ENCODE data around the gene GLRX5.

GLRX5 gene

GRCh38 chr14:95537298-95538089, 2.6 kb downstream of the GLRX5 start:
- H3K9ac ChIP-seq (ENCODE audit: low read depth, low read length): peak overlapping the region; percentile 90; the same call in 1 of the 2 replicates
- no peaks in the 10 kb centered on the region for H3K9me3 ChIP-seq (ENCODE audit: insufficient read depth, low read length, severe bottlenecking)
- no peak overlapping the region for H3K27ac ChIP-seq (ENCODE audit: low read length)
- H3K36me3 ChIP-seq (ENCODE audit: insufficient read depth, low read length): peaks cover 4% of the 10 kb centered on the region
- peak overlapping the region in 1 of 2 experiments; percentile 93; a peak in 1 of 4 replicates for H3K4me3 ChIP-seq (ENCODE audit: low read depth in 1 of 2, low read length in 2 of 2)
- no peak overlapping the region for H2AFZ ChIP-seq (ENCODE audit: low read depth, low read length)
- H3K4me2 ChIP-seq (ENCODE audit: insufficient read depth, low read length): peak overlapping the region; percentile 95
- H4K20me1 ChIP-seq (ENCODE audit: insufficient read depth, low read length): peaks cover 59% of the 10 kb centered on the region
- DNase-seq: no peak
- H3K79me2 ChIP-seq (ENCODE audit: insufficient read depth, low read length): peaks cover 93% of the 10 kb centered on the region
- no peak for ATAC-seq (ENCODE audit: insufficient read depth, low read depth)
- peaks cover 50% of the 10 kb centered on the region for H3K4me1 ChIP-seq (ENCODE audit: insufficient read depth, low read length)
- H3K27me3 ChIP-seq (ENCODE audit: insufficient read depth, low read length, poor library complexity): no peaks in the 10 kb centered on the region
- TF ChIP-seq EZH2 (IDR thresholded peaks at IDR 0.05; ENCODE audit: borderline replicate concordance, low read depth, low read length, severe bottlenecking) (no peak), CTCF (IDR thresholded peaks at IDR 0.05; ENCODE audit: borderline replicate concordance, extremely low read depth, low read length, poor library complexity, severe bottlenecking) (no peak)

GRCh38 chr14:95538801-95539509, 4.1 kb downstream of the GLRX5 start:
- Histone ChIP-seq H4K20me1 (ENCODE audit: insufficient read depth, low read length) (peaks cover 69% of the 10 kb centered on the region), H3K79me2 (ENCODE audit: insufficient read depth, low read length) (peaks cover 91% of the 10 kb centered on the region), H3K4me2 (ENCODE audit: insufficient read depth, low read length) (peak overlapping the region; percentile 95; the same call in 1 of the 2 replicates), H3K36me3 (ENCODE audit: insufficient read depth, low read length) (peaks cover 5% of the 10 kb centered on the region; the same call in 1 of the 2 replicates), H3K9ac (ENCODE audit: low read depth, low read length) (no peak overlapping the region), H3K4me1 (ENCODE audit: insufficient read depth, low read length) (peaks cover 38% of the 10 kb centered on the region), H3K4me3 (ENCODE audit: low read depth in 1 of 2, low read length in 2 of 2) (no peak overlapping the region), H3K9me3 (ENCODE audit: insufficient read depth, low read length, severe bottlenecking) (no peaks in the 10 kb centered on the region), H3K27ac (ENCODE audit: low read length) (no peak overlapping the region), H3K27me3 (ENCODE audit: insufficient read depth, low read length, poor library complexity) (no peaks in the 10 kb centered on the region), H2AFZ (ENCODE audit: low read depth, low read length) (no peak overlapping the region)
- no peak for DNase-seq
- ATAC-seq (ENCODE audit: insufficient read depth, low read depth): no peak
- TF ChIP-seq EZH2 (IDR thresholded peaks at IDR 0.05; ENCODE audit: borderline replicate concordance, low read depth, low read length, severe bottlenecking) (no peak), CTCF (IDR thresholded peaks at IDR 0.05; ENCODE audit: borderline replicate concordance, extremely low read depth, low read length, poor library complexity, severe bottlenecking) (no peak)

- Histone ChIP-seq H3K9ac (ENCODE audit: low read depth, low read length) (no peak overlapping the region), H2AFZ (ENCODE audit: low read depth, low read length) (no peak overlapping the region), H3K4me2 (ENCODE audit: insufficient read depth, low read length) (peak overlapping the region; percentile 3; the same call in 1 of the 2 replicates), H3K4me3 (ENCODE audit: low read depth in 1 of 2, low read length in 2 of 2) (no peak overlapping the region), H3K36me3 (ENCODE audit: insufficient read depth, low read length) (peaks cover 19% of the 10 kb centered on the region), H3K9me3 (ENCODE audit: insufficient read depth, low read length, severe bottlenecking) (no peaks in the 10 kb centered on the region), H3K4me1 (ENCODE audit: insufficient read depth, low read length) (peaks cover 38% of the 10 kb centered on the region), H3K27ac (ENCODE audit: low read length) (no peak overlapping the region), H3K79me2 (ENCODE audit: insufficient read depth, low read length) (peaks cover 87% of the 10 kb centered on the region), H4K20me1 (ENCODE audit: insufficient read depth, low read length) (peaks cover 75% of the 10 kb centered on the region), H3K27me3 (ENCODE audit: insufficient read depth, low read length, poor library complexity) (no peaks in the 10 kb centered on the region)
- ATAC-seq (ENCODE audit: insufficient read depth, low read depth) (no peak), DNase-seq (no peak)
- TF ChIP-seq EZH2 (IDR thresholded peaks at IDR 0.05; ENCODE audit: borderline replicate concordance, low read depth, low read length, severe bottlenecking) (no peak), CTCF (IDR thresholded peaks at IDR 0.05; ENCODE audit: borderline replicate concordance, extremely low read depth, low read length, poor library complexity, severe bottlenecking) (no peak)
Measured at GRCh38 chr14:95540236-95540855, 5.5 kb downstream of the GLRX5 start.
